Kasumi-1 (cell line): ENCODE data around the gene ADCY5.
A peak's percentile ranks its signal among the peaks of the same experiment; 100 is the strongest.

Experiments used
- DNase-seq, 2 experiments: peaks; one replicate each; lab custom pipeline; 2025; lab: John Stamatoyannopoulos, UW

Gene ADCY5

DNA sequence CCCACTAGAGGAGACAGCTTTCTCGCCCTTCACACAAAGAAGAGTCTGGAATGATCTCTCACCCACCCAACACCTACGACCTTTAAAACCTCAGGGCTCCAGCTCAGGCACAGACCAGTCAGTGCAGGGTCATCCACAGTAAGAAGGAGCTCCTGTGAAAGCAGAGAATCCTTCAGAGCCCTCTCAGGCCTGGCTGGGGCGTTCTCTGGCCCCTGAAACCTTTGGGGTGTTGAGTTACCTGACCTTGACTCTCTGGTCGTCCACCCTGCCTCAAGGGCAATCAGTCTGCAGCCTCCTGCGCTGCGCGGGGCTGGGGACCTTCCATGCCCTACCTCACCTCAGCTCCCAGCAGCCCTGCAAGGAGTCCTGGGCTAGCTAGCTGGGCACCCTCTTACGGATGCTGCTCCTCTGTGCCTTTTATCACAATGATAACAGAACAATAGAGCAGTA, 106.2 kb downstream of the ADCY5 start:
- DNase-seq: no peak

DNA sequence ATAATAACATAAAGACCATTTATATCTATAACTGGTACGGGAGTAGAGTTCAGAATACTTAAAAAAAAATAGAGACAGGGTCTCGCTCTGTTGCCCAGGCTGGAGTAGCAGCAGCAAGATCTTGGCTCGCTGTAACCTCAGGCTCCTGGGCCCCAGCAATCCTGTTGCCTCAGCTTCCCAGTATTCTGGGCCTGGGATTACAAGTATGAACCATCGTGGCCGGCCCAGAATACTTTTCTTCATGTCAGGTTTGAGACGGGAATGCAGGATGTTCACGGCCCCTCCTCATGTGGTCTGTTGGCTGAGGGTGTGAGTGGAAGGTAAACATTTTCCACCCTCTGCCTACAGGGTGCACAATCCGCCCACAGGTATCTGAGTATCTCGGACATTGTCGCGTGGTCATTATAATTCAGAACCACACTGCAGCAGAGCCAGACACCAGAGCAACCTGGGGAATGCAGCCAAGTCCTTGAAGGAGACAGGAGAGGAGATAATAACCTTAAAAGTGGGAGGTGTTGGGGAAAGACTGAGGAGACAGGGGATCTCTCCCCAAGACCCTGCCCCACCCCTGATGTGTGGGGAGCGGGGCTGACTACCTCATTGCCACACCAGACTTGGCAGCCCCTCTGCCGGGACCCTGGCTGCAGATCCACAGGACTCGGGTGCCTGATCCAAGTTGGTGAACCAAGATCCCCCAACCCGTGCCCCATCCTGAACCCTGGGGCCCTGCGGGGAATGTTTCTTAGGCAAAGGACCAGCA, 106.8 kb downstream of the ADCY5 start:
- no peak for DNase-seq

- DNase-seq: no peak
These were observed 108.6 kb downstream of the ADCY5 start for GRCh38 chr3:123340336-123340735.

DNA sequence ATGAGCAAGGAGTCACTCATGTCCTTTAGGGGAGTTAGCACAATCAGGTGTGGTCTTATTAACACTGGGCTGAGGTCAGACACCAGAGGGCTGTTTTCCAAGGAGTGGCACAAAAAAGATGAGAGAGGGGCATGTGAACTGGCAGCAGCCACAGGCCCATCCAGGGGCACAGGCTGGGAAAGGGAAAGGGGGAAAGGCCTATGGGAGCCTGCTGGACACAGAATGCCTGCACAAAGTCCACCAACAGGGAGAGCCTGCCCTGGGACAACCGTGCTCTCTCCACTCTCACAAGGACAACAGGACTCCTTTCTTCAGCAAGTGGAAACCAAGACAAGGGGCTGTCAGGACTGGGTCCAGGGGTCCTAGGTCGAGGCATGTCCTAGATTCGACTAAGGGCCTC, 109.6 kb downstream of the ADCY5 start:
- DNase-seq: no peak

GRCh38 chr3:123338620-123339061, 110.2 kb downstream of the ADCY5 start:
- no peak for DNase-seq

DNA sequence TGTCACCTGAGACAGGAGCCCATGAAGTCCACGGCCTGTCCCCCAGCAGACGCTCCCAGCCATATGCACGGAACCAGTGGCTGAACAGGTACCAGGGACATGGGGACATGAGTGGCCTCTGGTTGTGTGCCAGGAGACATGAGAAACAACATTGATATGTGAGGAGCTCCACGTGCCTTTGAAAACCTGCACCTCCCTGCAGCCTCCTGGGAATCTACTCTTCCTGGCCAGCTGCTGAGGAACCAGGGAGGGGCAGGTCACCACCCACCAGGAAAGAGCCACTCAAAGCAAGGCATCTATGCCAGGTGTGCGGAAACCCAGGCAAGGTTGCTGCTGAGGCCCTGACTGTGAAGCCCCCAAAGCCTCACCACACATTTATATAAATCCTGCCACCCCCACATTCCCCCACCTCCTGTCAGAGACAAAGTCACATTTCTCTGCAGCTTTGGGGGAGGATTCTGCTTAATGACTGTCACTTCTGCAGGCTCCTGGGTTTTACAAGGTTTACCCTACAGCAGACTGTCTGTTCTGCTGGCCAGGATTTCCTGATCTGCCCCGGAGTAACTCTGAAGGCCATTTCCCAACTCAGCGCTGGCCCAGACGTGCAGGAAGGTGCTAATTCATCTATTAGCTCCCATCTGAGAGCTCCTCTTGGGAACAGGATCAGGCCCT, 110.8 kb downstream of the ADCY5 start:
- peak; percentile 7 to 12 for DNase-seq

DNA sequence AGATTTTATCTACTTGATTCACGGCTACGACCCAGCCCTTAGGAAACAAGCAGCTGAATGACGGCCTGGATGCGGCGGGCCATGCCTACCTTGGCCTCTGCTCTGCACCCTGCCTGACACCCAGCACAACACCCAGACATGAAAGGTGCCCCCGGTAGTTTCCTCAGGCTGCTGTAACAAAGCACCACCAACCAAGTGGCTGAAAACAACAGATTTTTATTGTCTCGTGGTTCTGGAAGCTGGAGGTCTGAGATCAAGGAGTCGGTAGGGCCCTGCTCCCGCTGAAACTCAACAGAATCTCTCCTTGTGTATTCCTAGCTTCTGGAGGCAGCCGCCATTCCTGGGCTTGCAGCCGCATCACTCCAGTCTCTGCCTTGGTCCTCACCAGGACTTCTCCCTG, 111.7 kb downstream of the ADCY5 start:
- no peak for DNase-seq

- DNase-seq: no peak
These were observed 112.4 kb downstream of the ADCY5 start for GRCh38 chr3:123336441-123336851.

- DNase-seq: no peak
These were observed 112.9 kb downstream of the ADCY5 start for GRCh38 chr3:123336001-123336400.

- DNase-seq: peak; percentile 60 to 71
These were observed 113.8 kb downstream of the ADCY5 start for GRCh38 chr3:123335007-123335670.

- DNase-seq: no peak
These were observed 114.8 kb downstream of the ADCY5 start for GRCh38 chr3:123334056-123334455.

DNA sequence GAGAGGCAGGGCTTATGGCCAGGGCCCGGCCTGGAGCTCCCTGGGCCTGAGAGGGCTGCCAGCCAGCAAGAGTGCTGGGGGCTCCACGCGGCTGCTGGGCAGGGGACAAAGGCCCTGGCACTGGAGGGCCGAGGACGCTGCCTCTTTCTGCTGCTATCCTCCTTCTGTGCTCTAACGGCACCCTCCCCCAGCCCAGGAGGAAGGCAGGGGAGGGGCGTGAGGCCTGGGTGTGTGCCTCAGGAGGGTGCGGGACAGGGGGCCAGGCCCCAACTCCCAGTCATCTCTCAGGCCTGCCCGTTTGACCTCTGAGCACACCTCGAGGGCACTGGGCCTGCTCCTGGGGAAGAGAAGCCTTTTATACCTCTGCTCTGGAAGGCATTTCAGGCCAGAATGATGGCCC, 115.5 kb downstream of the ADCY5 start:
- DNase-seq: no peak

GRCh38 chr3:123332124-123332641, 116.7 kb downstream of the ADCY5 start:
- DNase-seq: no peak

- DNase-seq: no peak
These were observed 117.2 kb downstream of the ADCY5 start for GRCh38 chr3:123331651-123332050.

DNA sequence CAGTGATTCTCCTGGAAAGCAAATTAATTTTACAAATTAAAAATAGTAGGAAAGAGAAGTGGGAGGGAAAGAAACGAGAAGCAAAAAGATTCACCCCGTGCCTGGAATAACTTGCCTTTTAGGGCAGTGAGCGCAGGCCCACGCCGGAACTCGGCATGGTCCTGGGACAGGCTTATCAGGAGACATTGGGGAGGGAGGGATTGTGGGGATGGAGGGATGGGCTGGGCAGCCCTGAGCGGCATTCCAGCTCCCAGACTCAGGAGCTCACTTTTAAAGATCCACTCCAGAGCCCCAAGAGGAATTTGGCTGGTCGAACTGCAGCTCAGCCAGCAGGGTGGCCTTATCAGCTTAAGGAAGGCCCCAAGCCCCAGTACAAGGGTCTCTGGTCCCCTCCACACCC, 117.9 kb downstream of the ADCY5 start:
- DNase-seq: no peak

DNA sequence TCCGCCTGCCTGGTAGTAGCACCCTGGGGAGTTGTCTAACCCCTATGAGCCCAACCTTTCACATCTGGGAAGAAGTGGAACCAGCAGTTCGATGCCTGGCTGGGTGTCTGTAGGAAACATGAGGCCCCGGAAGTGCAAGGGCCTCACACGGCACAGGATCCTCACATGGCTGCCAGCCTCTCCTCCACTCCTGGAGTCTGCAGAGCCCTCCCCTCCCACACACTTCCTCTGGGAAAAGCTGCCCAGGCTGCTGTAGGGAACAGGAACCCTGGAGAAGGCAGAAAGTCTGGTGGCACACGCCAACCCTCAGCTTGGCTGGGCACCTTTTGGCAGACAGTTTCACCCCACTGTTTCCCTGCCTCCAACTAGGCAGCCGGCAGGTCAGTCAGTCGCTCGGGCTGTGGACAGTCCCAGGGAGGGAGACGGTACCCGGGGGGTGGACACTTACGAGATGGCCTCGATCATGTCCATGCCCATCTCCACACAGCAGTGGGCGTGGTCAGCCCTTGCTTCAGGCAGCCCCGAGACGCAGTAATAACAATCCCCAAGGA, 118.4 kb downstream of the ADCY5 start:
- no peak for DNase-seq

- no peak for DNase-seq
These were observed 119.1 kb downstream of the ADCY5 start for GRCh38 chr3:123329636-123330340.

GRCh38 chr3:123328851-123329635, 119.8 kb downstream of the ADCY5 start:
- peak; percentile 38 to 50 for DNase-seq

DNA sequence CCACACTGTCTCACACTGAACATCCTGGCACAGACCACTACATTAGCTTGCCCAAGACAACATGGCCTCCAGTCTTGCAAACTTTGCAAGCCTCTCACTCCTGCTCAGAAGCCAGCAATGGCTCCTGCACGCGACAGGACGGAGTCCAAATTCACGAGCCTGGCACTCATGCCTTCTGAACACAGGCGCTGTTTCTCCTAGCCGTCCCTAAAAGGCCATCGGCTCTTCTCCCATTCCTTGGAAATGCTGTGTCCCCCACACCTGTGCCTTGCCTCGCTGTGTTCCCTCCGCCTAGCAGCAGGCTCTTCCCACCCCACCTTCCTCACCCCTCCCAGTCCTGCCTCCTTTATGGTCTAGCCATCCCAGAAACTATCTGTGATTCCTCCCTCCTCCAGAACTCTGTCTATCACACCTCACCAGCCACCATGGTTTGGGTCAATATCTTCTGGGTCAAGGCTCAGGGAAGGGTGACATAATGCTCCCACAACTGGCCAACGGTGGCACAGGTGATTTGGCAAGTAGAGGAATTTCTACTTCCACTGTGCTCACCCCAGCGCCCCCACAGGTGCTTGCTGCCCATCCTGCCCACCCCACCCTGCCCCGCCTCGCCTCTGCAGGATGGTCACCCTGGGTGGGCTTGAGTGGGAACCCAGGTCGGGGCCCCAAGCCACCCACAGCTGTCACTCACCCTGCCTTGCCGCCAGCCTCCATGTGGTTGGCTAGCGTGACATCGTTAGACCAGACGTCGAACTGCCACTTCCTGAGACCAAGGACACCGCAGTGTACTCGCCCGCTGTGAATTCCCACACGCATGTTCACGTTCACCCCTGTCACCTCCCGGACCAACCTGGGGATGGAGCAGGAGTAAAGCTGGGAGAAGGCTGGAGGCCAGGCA, 120.7 kb downstream of the ADCY5 start:
- DNase-seq: no peak

GRCh38 chr3:123327480-123327879, 121.4 kb downstream of the ADCY5 start:
- DNase-seq: no peak
